NB4 (cell line): ENCODE data around the gene RICTOR.

Experiments used
- MYC ChIP-seq: IDR thresholded peaks from 2 replicates; pipeline ENCODE4 v1.6.1; 2011; ENCODE audit warnings: low read depth, low read length
- POLR2A ChIP-seq: IDR thresholded peaks from 2 replicates; pipeline ENCODE4 v1.6.1; 2011; ENCODE audit warnings: mild to moderate bottlenecking; ENCODE audit not compliant: insufficient read length; ENCODE audit errors: extremely low read depth
- TF ChIP-seq, protein P1 (sequence below): IDR thresholded peaks from one replicate; pipeline ENCODE4 v1.5.1; 2012; ENCODE audit warnings: low read depth, low read length
- TF ChIP-seq, protein P2 (sequence below): IDR thresholded peaks from 2 replicates; pipeline ENCODE4 v1.6.1; 2011; ENCODE audit warnings: low read depth, low read length

DNA sequence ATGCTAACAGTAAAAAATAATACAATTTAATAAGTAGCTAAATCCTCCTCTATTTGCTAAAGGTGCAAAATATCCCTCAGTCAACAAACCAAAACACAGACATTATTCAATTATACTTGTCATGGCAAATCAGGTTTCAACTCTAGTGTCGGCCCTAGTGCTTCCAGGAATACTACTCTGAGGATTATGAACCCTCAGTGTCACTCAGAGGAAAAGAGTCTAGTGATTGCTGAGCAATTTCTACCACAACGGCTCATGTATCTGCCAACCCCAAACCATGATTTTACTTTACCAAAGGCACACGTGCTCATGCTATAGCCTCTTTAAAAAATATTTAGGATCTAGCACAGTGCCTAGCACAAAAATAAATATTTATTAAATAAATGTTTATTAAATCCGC, 21.0 kb downstream of the RICTOR start:
- TF ChIP-seq, protein P1, sequence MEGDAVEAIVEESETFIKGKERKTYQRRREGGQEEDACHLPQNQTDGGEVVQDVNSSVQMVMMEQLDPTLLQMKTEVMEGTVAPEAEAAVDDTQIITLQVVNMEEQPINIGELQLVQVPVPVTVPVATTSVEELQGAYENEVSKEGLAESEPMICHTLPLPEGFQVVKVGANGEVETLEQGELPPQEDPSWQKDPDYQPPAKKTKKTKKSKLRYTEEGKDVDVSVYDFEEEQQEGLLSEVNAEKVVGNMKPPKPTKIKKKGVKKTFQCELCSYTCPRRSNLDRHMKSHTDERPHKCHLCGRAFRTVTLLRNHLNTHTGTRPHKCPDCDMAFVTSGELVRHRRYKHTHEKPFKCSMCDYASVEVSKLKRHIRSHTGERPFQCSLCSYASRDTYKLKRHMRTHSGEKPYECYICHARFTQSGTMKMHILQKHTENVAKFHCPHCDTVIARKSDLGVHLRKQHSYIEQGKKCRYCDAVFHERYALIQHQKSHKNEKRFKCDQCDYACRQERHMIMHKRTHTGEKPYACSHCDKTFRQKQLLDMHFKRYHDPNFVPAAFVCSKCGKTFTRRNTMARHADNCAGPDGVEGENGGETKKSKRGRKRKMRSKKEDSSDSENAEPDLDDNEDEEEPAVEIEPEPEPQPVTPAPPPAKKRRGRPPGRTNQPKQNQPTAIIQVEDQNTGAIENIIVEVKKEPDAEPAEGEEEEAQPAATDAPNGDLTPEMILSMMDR, result no peak
- TF ChIP-seq POLR2A, result no peak
- TF ChIP-seq, protein P2, sequence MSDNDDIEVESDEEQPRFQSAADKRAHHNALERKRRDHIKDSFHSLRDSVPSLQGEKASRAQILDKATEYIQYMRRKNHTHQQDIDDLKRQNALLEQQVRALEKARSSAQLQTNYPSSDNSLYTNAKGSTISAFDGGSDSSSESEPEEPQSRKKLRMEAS, result no peak
- TF ChIP-seq MYC, result no peak
